Muscle layer of colon (tissue), 2 donors: Measurements from ENCODE around the gene NFKBIZ.

Experiments
- H3K27ac ChIP-seq: one replicate; pipeline ENCODE4 v1.7.0; 2013; ENCODE audit warnings: low read depth, mild to moderate bottlenecking, low read length, moderate library complexity
- H3K27me3 ChIP-seq, 2 donors: one replicate each; pipeline ENCODE4 v1.7.0; 2013; ENCODE audit warnings: low read length in 2 of 2, mild to moderate bottlenecking in 2 of 2; ENCODE audit not compliant: insufficient read depth in 2 of 2, control insufficient read depth in 1 of 2
- H3K36me3 ChIP-seq: one replicate; pipeline ENCODE4 v1.7.0; 2013; ENCODE audit warnings: mild to moderate bottlenecking, low read length; ENCODE audit not compliant: insufficient read depth
- H3K4me1 ChIP-seq: one replicate; pipeline ENCODE4 v1.7.0; 2013; ENCODE audit warnings: mild to moderate bottlenecking, low read length; ENCODE audit not compliant: insufficient read depth
- H3K4me3 ChIP-seq, 2 donors: one replicate each; pipeline ENCODE4 v1.7.0; 2013; ENCODE audit warnings: low read length in 2 of 2, low read depth in 1 of 2, mild to moderate bottlenecking in 1 of 2, moderate library complexity in 1 of 2
- H3K9ac ChIP-seq: one replicate; pipeline ENCODE4 v1.7.0; 2013; ENCODE audit warnings: low read length
- H3K9me3 ChIP-seq: one replicate; pipeline ENCODE4 v1.7.0; 2013; ENCODE audit warnings: mild to moderate bottlenecking, low read length
- donor health status: abdominal sarcoma.
- donor health status: Adenocarcinoma of cecum.

Gene NFKBIZ, protein sequence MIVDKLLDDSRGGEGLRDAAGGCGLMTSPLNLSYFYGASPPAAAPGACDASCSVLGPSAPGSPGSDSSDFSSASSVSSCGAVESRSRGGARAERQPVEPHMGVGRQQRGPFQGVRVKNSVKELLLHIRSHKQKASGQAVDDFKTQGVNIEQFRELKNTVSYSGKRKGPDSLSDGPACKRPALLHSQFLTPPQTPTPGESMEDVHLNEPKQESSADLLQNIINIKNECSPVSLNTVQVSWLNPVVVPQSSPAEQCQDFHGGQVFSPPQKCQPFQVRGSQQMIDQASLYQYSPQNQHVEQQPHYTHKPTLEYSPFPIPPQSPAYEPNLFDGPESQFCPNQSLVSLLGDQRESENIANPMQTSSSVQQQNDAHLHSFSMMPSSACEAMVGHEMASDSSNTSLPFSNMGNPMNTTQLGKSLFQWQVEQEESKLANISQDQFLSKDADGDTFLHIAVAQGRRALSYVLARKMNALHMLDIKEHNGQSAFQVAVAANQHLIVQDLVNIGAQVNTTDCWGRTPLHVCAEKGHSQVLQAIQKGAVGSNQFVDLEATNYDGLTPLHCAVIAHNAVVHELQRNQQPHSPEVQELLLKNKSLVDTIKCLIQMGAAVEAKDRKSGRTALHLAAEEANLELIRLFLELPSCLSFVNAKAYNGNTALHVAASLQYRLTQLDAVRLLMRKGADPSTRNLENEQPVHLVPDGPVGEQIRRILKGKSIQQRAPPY

DNA sequence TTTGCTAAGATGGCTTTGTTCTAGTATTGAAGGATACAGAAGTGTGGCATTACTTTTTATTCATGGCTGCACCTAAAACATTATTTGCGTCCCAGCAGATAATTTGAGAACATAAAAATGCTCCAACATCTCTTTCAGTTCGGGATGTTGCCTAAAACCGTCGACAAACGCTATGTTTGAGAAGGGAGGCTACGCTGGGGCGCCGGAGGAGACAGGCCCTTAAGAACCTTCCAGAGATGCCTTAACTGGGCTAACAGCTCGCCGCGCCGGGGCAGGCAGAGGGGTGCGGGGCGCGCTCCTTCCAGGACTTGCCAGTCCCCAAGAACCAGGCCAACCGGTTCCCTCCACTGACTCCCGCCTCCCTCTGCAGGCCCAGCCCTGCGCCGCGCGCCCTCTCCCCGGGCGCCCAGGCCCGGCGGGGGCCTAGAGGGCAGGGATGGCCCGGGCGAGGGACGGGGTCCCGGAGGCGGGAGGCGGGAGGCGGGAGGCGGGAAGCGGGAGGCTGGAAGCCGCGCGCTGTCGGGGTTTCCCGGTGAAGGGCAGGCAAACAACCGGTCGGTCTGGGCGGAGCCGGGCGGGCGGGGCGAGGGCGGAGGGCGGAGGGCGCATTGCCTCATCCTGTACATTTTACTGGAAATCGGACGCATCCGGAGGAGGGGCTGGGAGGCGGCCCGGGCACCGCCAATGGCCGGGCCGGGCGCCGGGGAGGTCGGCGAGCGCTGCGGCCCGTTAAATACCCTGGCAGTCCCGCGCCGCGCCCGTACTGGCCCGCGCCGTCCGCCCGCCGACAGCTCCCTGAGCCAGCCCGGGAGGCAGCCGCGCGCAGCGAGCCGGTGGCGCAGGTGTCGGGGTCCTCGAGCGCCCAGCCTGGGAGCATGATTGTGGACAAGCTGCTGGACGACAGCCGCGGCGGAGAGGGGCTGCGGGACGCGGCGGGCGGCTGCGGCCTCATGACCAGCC lies at the start of gene NFKBIZ:
Gene NFKBIZ (plus strand): TSS at position 761 of the 960 bp plus-strand sequence. CDS start 115 bp downstream, at position 876.
- Histone ChIP-seq H3K27ac (peak within 1 kb of the TSS; percentile 91), H3K27me3 (no peaks in the 10 kb centered on the region), H3K4me3 (peak within 1 kb of the TSS; percentile 73 to 87), H3K4me1 (peaks cover 23% of the 10 kb centered on the region), H3K9ac (peak within 1 kb of the TSS; percentile 92), H3K36me3 (peaks cover 28% of the 10 kb centered on the region), H3K9me3 (no peaks in the 10 kb centered on the region)

DNA sequence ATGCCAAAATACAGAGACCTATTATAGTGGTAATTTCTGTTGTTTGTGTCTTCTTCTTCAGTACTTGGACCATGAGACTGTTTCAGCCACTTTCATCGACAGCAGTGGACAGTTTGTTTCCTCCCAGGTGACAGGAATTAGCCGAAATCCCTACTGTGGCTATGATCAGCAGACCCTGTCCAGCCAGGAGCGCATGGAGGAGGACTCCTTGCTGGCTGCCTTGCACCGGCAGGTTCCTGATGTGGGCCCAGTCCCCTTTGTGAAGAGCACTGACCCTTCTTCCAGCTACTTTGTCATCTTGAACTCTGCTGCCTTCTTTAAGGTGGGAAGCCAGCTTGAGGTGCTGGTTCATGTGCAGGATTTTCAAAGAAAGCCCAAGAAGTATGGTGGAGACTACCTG lies 48.1 kb upstream of the NFKBIZ start:
- no peaks in the 10 kb centered on the region for H3K9me3 ChIP-seq
- H3K27ac ChIP-seq, result no peak overlapping the region
- no peak overlapping the region for H3K9ac ChIP-seq
- H3K36me3 ChIP-seq, result peaks cover 16% of the 10 kb centered on the region
- H3K27me3 ChIP-seq, result no peaks in the 10 kb centered on the region
- H3K4me1 ChIP-seq, result peaks cover 5% of the 10 kb centered on the region
- H3K4me3 ChIP-seq, result no peak overlapping the region

DNA sequence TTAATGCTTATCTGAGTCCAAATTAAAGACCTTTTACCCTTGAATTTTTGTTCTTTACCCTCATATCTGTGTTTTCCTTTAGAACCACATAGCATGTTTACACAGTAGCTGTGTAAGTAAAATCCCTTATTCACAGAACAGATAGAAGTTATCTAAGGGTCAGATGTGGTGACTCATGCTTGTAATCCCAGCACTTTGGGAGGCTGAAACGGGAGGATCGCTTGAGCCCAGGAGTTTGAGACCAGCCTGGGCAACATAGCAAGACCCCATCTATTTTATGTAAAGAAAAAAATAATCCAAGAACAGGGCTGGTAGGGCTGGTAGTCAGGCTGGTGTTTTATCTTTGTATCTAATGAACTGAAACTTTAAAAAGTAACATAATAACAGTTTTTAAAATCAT lies 47.1 kb upstream of the NFKBIZ start:
- Histone ChIP-seq H3K9ac (no peak overlapping the region), H3K36me3 (peaks cover 12% of the 10 kb centered on the region), H3K4me3 (no peak overlapping the region), H3K9me3 (no peaks in the 10 kb centered on the region), H3K27me3 (no peaks in the 10 kb centered on the region), H3K27ac (no peak overlapping the region), H3K4me1 (peaks cover 5% of the 10 kb centered on the region)

DNA sequence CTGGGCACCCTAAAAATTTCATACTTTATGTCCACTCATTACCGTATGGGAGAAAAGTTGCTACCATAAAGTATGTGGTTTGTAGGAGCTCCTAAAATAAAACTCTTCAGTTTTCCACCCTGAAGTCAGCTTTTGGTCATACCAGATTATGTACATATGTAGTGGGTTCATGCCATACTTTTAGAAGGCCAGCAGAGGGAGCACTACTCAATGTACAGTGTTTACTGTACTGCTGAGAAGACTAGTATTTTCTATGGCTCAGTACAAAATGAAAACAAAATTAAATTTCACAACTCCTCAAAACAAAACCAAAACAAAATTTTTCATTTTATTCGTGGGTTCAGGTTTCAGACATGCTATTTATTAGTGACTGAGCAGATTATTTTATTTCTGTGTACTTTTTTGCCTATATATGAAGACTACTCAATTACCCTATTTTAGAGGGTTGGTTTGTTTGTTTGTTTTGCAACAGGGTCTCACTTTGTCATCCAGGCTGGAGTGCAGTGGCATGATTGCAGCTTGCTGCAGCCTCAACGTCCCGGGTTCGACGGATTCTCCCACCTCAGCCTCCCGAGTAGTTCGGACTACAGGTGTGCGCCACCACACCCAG lies 46.0 kb upstream of the NFKBIZ start:
- Histone ChIP-seq H3K4me3 (no peak overlapping the region), H3K9me3 (no peaks in the 10 kb centered on the region), H3K27me3 (no peaks in the 10 kb centered on the region), H3K9ac (no peak overlapping the region), H3K27ac (no peak overlapping the region), H3K4me1 (peaks cover 5% of the 10 kb centered on the region), H3K36me3 (peaks cover 12% of the 10 kb centered on the region)

DNA sequence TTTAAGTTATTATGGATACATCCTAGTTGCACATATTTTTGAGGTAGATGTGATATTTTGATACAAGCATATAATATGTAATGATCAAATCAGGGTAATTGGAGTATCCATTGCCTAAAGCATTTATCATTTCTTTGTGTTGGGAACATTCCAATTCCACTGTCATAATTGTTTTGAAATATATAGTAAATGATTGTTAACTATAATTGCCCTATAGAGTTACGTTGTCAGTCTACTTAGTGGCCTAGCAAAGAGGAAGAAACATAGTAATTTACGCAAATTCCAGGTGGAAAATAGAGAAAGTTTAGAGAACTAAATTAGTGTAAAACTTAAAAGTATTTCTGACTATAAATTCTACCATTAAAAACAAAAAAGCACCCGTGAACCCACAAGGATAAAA lies 45.4 kb upstream of the NFKBIZ start:
- peaks cover 12% of the 10 kb centered on the region for H3K36me3 ChIP-seq
- H3K27me3 ChIP-seq, result no peaks in the 10 kb centered on the region

DNA sequence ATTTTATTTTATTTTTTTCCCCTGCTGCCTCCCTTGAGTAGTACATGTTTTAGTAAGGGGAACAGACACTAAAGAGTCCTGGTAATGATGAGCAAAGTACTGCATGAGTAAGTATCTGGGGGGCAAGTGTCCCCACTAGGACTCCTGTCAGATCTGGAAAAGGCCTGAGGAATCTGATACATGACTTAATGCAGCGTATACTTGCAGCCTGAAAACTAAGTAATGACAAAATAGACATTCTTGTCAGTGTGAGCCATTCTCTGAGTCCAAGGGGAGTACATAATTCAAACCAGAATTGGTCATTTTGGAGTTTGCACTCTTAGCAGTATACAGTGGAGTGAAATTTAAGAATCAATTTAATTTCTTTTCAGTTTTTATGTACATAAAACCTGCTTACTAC lies 42.8 kb upstream of the NFKBIZ start:
- Histone ChIP-seq H3K27ac (no peak overlapping the region), H3K36me3 (peaks cover 12% of the 10 kb centered on the region), H3K4me1 (peaks cover 21% of the 10 kb centered on the region), H3K4me3 (no peak overlapping the region), H3K27me3 (no peaks in the 10 kb centered on the region), H3K9me3 (no peaks in the 10 kb centered on the region), H3K9ac (no peak overlapping the region)

More for the DNA sequence above, 45.4 kb upstream of the NFKBIZ start:
- H3K27ac ChIP-seq, result no peak overlapping the region
- H3K4me3 ChIP-seq, result no peak overlapping the region
- H3K9me3 ChIP-seq, result no peaks in the 10 kb centered on the region
- no peak overlapping the region for H3K9ac ChIP-seq
- peaks cover 7% of the 10 kb centered on the region for H3K4me1 ChIP-seq

DNA sequence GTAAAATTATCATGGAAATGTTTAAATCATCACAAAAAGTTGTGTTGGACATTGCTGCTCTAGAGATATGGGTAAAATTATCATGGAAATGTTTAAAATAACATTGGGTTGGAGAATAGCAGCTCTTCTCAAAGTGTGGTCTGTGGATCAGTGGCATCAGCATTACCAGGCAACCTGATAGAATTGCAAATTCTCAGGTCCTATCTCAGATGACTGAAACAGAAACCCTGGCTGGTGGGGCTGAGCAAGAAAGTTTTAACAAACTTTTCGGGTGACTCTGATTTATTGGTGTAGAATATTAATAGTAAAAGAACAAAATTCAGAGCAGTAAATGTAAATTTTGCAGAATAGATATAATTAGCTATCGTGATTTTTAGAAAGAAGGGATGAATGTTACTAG lies 41.4 kb upstream of the NFKBIZ start:
- H3K4me1 ChIP-seq, result peaks cover 21% of the 10 kb centered on the region
- H3K4me3 ChIP-seq, result no peak overlapping the region
- peaks cover 5% of the 10 kb centered on the region for H3K36me3 ChIP-seq
- no peaks in the 10 kb centered on the region for H3K9me3 ChIP-seq
- no peak overlapping the region for H3K27ac ChIP-seq
- H3K27me3 ChIP-seq, result no peaks in the 10 kb centered on the region
- H3K9ac ChIP-seq, result no peak overlapping the region

DNA sequence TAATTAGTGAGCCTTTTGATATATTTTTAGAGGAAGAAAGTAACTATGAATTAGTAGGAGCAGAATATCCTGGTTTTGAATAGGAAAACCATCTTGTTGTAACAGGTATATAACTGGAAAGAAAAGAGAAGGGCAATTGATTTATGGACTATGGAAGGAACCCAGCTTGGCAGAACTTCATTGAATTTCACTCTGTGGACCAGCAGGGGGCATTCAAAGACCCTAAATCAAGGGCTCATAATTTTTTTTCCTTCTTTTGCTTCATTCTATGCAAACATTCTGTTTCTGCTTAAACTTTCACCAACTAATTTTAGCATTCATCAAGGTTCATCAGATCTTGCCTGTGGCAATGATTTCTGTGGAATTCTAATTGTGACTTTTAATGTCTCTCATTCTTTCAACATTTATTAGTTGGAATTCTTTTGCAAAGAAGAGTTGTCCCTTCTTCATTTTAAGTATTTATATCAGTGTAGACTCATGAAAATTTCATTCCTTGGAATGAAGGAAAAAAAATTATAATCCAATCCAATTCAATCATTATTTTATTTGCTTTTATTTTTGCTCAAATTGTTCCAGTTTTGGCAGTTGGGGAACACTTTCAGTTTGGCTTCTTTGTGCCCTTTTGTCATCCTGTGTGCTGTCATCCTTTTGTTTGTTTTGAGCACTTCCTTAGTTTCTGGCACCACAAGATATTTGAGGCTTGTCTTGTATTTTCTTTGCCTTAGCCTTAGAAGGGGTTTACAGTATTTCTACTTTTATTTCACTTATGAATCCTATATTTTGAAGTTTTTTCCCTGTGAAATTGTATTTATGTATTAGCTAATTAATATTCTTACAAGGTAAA lies 39.9 kb upstream of the NFKBIZ start:
- Histone ChIP-seq H3K4me3 (no peak overlapping the region), H3K27me3 (no peaks in the 10 kb centered on the region), H3K27ac (no peak overlapping the region), H3K36me3 (no peaks in the 10 kb centered on the region), H3K9me3 (no peaks in the 10 kb centered on the region), H3K4me1 (peaks cover 23% of the 10 kb centered on the region), H3K9ac (no peak overlapping the region)

DNA sequence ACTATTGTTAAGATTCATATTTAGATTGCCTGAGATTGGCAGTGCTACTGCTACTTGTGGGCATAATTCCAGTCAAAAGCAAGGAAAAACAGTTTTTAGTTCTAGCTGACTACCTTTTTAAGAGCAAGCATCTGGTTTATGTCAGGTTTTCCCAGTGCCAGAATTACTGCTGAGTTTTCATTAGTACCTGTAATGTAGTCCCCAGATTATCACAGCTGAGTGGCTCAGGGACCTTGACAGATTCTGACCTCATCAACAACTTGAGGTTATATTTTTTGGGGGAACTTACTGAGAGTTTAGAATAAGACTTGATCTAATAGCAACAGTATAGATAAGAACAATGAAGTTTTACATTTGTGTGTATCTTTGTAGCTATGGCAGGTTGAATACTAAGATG lies 39.3 kb upstream of the NFKBIZ start:
- no peaks in the 10 kb centered on the region for H3K36me3 ChIP-seq
- no peak overlapping the region for H3K4me3 ChIP-seq
- H3K27ac ChIP-seq, result no peak overlapping the region
- no peaks in the 10 kb centered on the region for H3K27me3 ChIP-seq
- no peak overlapping the region for H3K9ac ChIP-seq
- H3K9me3 ChIP-seq, result no peaks in the 10 kb centered on the region
- H3K4me1 ChIP-seq, result peaks cover 29% of the 10 kb centered on the region

DNA sequence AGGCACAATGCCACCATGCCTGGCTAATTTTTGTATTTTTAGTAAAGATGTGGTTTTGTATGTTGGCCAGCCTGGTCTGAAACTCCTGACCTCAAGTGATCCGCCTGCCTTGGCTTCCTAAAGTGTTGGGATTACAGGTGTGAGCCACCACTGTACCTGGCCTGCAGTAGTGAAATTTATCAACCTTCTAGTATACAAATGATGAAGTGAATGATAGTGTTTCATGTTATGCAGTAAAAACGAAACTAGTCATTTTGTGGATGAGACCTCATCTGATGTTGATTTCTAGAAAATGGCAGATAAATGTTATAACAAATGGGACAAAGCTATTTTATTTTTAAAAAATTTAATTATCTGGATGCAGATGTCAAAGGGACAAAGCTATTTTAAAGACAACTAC lies 37.4 kb upstream of the NFKBIZ start:
- no peaks in the 10 kb centered on the region for H3K9me3 ChIP-seq
- no peak overlapping the region for H3K4me3 ChIP-seq
- H3K36me3 ChIP-seq, result no peaks in the 10 kb centered on the region
- H3K27ac ChIP-seq, result no peak overlapping the region
- H3K4me1 ChIP-seq, result peaks cover 33% of the 10 kb centered on the region
- H3K9ac ChIP-seq, result no peak overlapping the region
- no peaks in the 10 kb centered on the region for H3K27me3 ChIP-seq
